ENCODE results near the gene NTRK2.

NTRK2 gene

GRCh38 chr9:84671586-84672521, 2.3 kb downstream of the NTRK2 start:
- TF ChIP-seq YY1 (IDR thresholded peaks at IDR 0.05; ENCODE audit: low read depth) (no peak), REST (IDR thresholded peaks at IDR 0.05; ENCODE audit: low read depth) (no peak), ZBTB7A (IDR thresholded peaks at IDR 0.05; ENCODE audit: low read depth) (no peak), TAF1 (IDR thresholded peaks at IDR 0.05; ENCODE audit: low read depth) (no peak), MAX (IDR thresholded peaks at IDR 0.05) (no peak), EP300 (IDR thresholded peaks at IDR 0.05; ENCODE audit: borderline replicate concordance) (no peak), CREB1 (IDR thresholded peaks at IDR 0.05; ENCODE audit: low read depth) (no peak), TEAD4 (IDR thresholded peaks at IDR 0.05) (no peak)
- TF ChIP-seq, protein P1, sequence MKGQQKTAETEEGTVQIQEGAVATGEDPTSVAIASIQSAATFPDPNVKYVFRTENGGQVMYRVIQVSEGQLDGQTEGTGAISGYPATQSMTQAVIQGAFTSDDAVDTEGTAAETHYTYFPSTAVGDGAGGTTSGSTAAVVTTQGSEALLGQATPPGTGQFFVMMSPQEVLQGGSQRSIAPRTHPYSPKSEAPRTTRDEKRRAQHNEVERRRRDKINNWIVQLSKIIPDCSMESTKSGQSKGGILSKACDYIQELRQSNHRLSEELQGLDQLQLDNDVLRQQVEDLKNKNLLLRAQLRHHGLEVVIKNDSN (IDR thresholded peaks at IDR 0.05), result no peak

DNA sequence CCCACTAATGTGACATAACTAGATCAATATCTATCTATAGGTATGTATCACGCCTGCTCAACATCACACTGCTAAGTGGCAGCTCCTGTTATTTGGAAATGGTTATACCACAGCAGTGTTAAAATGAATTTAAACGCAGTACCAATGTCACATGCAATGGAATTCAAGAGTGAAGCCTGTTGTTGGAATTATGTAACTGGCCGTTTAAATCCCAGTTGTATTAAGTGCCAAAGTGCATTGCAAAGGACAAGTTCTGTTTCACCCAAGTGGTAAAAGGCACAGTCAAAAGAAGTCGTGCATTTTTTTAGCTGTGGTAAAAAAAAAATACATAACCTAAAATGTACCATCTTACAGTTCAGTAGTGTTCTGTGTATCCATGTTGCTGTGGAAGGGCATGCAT, 4.3 kb downstream of the NTRK2 start:
- TF ChIP-seq NFIC (IDR thresholded peaks at IDR 0.05) (no peak), MAX (IDR thresholded peaks at IDR 0.05) (no peak), FOXM1 (IDR thresholded peaks at IDR 0.05; ENCODE audit: borderline replicate concordance, low read depth) (no peak), TAF1 (IDR thresholded peaks at IDR 0.05; ENCODE audit: low read depth) (no peak), CREB1 (IDR thresholded peaks at IDR 0.05; ENCODE audit: low read depth) (no peak), RAD21 (IDR thresholded peaks at IDR 0.05; ENCODE audit: low read depth) (no peak)

DNA sequence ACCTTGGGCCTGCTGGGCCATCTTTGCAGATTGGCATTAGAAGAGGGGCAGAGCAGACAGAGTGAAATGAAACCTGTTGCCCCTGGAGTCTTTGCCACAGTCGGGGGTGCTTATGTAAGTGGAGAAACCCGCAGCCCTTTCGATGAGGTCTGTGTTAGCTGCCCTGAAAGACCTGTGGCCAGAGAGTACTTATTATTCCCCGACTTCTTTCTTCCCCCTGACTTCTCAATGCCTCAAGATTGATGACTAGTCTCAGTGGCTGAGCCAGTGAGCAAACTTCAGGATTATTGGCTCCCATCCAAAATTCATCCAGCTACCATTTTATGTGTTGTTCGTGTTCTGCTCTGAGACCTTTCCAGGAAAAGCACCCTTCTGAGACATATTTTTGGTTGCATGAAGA, 7.6 kb downstream of the NTRK2 start:
- TF ChIP-seq ZBTB7A (IDR thresholded peaks at IDR 0.05; ENCODE audit: low read depth), result no peak
- TF ChIP-seq CEBPB (IDR thresholded peaks at IDR 0.05), result no peak
- TF ChIP-seq CREB1 (IDR thresholded peaks at IDR 0.05; ENCODE audit: low read depth), result no peak

DNA sequence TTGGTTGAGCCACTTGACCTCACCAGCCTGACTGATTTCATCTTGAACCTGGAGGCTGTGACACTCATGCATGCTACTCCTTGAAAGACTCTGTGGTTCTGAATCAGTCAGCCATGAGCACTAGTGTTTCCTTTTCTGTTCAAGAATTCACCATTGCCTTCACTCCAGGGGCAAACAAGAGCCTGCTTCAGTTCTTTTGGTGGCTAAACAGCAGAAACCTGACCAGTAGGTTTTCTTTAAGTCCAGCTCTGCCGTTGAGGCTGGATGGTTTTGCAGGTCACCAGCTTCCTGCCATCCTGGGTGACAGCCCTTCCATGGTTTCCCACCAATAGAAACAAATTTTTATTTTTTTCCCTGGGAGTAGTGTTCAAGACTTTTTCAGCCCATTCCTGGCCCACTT, 10.0 kb downstream of the NTRK2 start:
- no peak for TF ChIP-seq YY1 (IDR thresholded peaks at IDR 0.05; ENCODE audit: low read depth)
- no peak for TF ChIP-seq TCF12 (IDR thresholded peaks at IDR 0.05; ENCODE audit: low read depth)
- TF ChIP-seq EGR1 (IDR thresholded peaks at IDR 0.05), result no peak
- TF ChIP-seq TAF1 (IDR thresholded peaks at IDR 0.05; ENCODE audit: low read depth), result no peak
- TF ChIP-seq CEBPB (IDR thresholded peaks at IDR 0.05), result no peak
- TF ChIP-seq REST (IDR thresholded peaks at IDR 0.05; ENCODE audit: low read depth), result no peak
- no peak for TF ChIP-seq NFIC (IDR thresholded peaks at IDR 0.05)
- no peak for TF ChIP-seq TEAD4 (IDR thresholded peaks at IDR 0.05)
- TF ChIP-seq MAX (IDR thresholded peaks at IDR 0.05), result no peak

GRCh38 chr9:84681516-84682285, 12.2 kb downstream of the NTRK2 start:
- no peak for TF ChIP-seq EGR1 (IDR thresholded peaks at IDR 0.05)
- no peak for TF ChIP-seq EP300 (IDR thresholded peaks at IDR 0.05; ENCODE audit: borderline replicate concordance)
- TF ChIP-seq REST (IDR thresholded peaks at IDR 0.05; ENCODE audit: low read depth), result no peak
- TF ChIP-seq MAX (IDR thresholded peaks at IDR 0.05), result no peak
- TF ChIP-seq TCF12 (IDR thresholded peaks at IDR 0.05; ENCODE audit: low read depth), result no peak
- no peak for TF ChIP-seq TAF1 (IDR thresholded peaks at IDR 0.05; ENCODE audit: low read depth)
- TF ChIP-seq YY1 (IDR thresholded peaks at IDR 0.05; ENCODE audit: low read depth), result no peak
- TF ChIP-seq ZBTB7A (IDR thresholded peaks at IDR 0.05; ENCODE audit: low read depth), result no peak
- no peak for TF ChIP-seq CREB1 (IDR thresholded peaks at IDR 0.05; ENCODE audit: low read depth)
- TF ChIP-seq, protein P1 (IDR thresholded peaks at IDR 0.05), result no peak
- TF ChIP-seq RAD21 (IDR thresholded peaks at IDR 0.05; ENCODE audit: low read depth), result no peak
- no peak for TF ChIP-seq TEAD4 (IDR thresholded peaks at IDR 0.05)
- no peak for TF ChIP-seq FOXM1 (IDR thresholded peaks at IDR 0.05; ENCODE audit: borderline replicate concordance, low read depth)
- TF ChIP-seq CEBPB (IDR thresholded peaks at IDR 0.05), result no peak
- no peak for TF ChIP-seq NFIC (IDR thresholded peaks at IDR 0.05)

All from Ishikawa (cell line).